Measurements from ENCODE around the gene DYNC2H1. TPM values are rescaled to one million over a fixed set of nuclear protein-coding genes. Genes with fewer than 3 reads are reported as not detected.

Gene DYNC2H1
- total and polyA plus RNA-seq, 2 donors (not counting 1 experiment from before 2014, with no cell fraction given) = 20.1 to 65.9 TPM

GRCh38 chr11:103157542-103157941 is 48.3 kb downstream of the DYNC2H1 start:
- no peaks in the 10 kb centered on the region for H3K9me3 ChIP-seq (ENCODE audit: control insufficient read depth, insufficient read depth, low read depth, low read length)
- no peak overlapping the region for H2AFZ ChIP-seq (ENCODE audit: low read length)
- H4K20me1 ChIP-seq (ENCODE audit: control insufficient read depth, extremely low read depth, insufficient read depth, low read length) = no peaks in the 10 kb centered on the region
- H3K27me3 ChIP-seq (ENCODE audit: control insufficient read depth, insufficient read depth, low read length) = no peaks in the 10 kb centered on the region
- H3K4me3 ChIP-seq (replicated peaks in 1 of 4; ENCODE audit: control extremely low read depth in 1 of 4, insufficient read depth in 1 of 4, low read depth in 3 of 4, low read length in 4 of 4) = no peak overlapping the region
- no peak overlapping the region for H3K4me2 ChIP-seq (ENCODE audit: extremely low read depth, insufficient read depth, low read length)
- H3K4me1 ChIP-seq (ENCODE audit: control insufficient read depth, extremely low read depth, insufficient read depth, low read length) = no peaks in the 10 kb centered on the region
- H3K9ac ChIP-seq (ENCODE audit: insufficient read depth, low read length) = no peak overlapping the region
- H3K36me3 ChIP-seq (ENCODE audit: control insufficient read depth, insufficient read depth, low read length) = no peaks in the 10 kb centered on the region
- H3K27ac ChIP-seq (ENCODE audit: insufficient read depth, low read length) = no peak overlapping the region
- H3K79me2 ChIP-seq (ENCODE audit: control insufficient read depth, insufficient read depth, low read length) = no peaks in the 10 kb centered on the region
- DNase-seq (ENCODE audit: low read depth in 2 of 2) = no peak
- no peak for TF ChIP-seq CTCF (conservative IDR thresholded peaks at IDR 0.05 in 1 of 2, IDR thresholded peaks at IDR 0.05 in 1 of 2; ENCODE audit: low read depth in 1 of 2, low read length in 2 of 2)
- no peak for TF ChIP-seq EZH2 (IDR thresholded peaks at IDR 0.05; ENCODE audit: low read length, missing control alignments)

GRCh38 chr11:103164093-103164796 is 55.0 kb downstream of the DYNC2H1 start:
- no peak overlapping the region for H3K4me2 ChIP-seq (ENCODE audit: extremely low read depth, insufficient read depth, low read length)
- H3K4me1 ChIP-seq (ENCODE audit: control insufficient read depth, extremely low read depth, insufficient read depth, low read length) = no peaks in the 10 kb centered on the region
- H3K27me3 ChIP-seq (ENCODE audit: control insufficient read depth, insufficient read depth, low read length) = no peaks in the 10 kb centered on the region
- H3K9ac ChIP-seq (ENCODE audit: insufficient read depth, low read length) = no peak overlapping the region
- no peaks in the 10 kb centered on the region for H3K9me3 ChIP-seq (ENCODE audit: control insufficient read depth, insufficient read depth, low read depth, low read length)
- TF ChIP-seq CTCF (conservative IDR thresholded peaks at IDR 0.05 in 1 of 2, IDR thresholded peaks at IDR 0.05 in 1 of 2; ENCODE audit: low read depth in 1 of 2, low read length in 2 of 2) (no peak), EZH2 (IDR thresholded peaks at IDR 0.05; ENCODE audit: low read length, missing control alignments) (no peak)
- no peaks in the 10 kb centered on the region for H3K36me3 ChIP-seq (ENCODE audit: control insufficient read depth, insufficient read depth, low read length)
- no peak overlapping the region for H2AFZ ChIP-seq (ENCODE audit: low read length)
- no peaks in the 10 kb centered on the region for H4K20me1 ChIP-seq (ENCODE audit: control insufficient read depth, extremely low read depth, insufficient read depth, low read length)
- no peak for DNase-seq (ENCODE audit: low read depth in 2 of 2)
- no peak overlapping the region for H3K27ac ChIP-seq (ENCODE audit: insufficient read depth, low read length)
- H3K79me2 ChIP-seq (ENCODE audit: control insufficient read depth, insufficient read depth, low read length) = no peaks in the 10 kb centered on the region
- H3K4me3 ChIP-seq (replicated peaks in 1 of 4; ENCODE audit: control extremely low read depth in 1 of 4, insufficient read depth in 1 of 4, low read depth in 3 of 4, low read length in 4 of 4) = no peak overlapping the region

GRCh38 chr11:103167166-103167565 is 57.9 kb downstream of the DYNC2H1 start:
- H3K36me3 ChIP-seq (ENCODE audit: control insufficient read depth, insufficient read depth, low read length) = no peaks in the 10 kb centered on the region
- TF ChIP-seq EZH2 (IDR thresholded peaks at IDR 0.05; ENCODE audit: low read length, missing control alignments) = no peak
- TF ChIP-seq CTCF (conservative IDR thresholded peaks at IDR 0.05 in 1 of 2, IDR thresholded peaks at IDR 0.05 in 1 of 2; ENCODE audit: low read depth in 1 of 2, low read length in 2 of 2) = no peak
- H3K4me1 ChIP-seq (ENCODE audit: control insufficient read depth, extremely low read depth, insufficient read depth, low read length) = no peaks in the 10 kb centered on the region
- H3K4me3 ChIP-seq (replicated peaks in 1 of 4; ENCODE audit: control extremely low read depth in 1 of 4, insufficient read depth in 1 of 4, low read depth in 3 of 4, low read length in 4 of 4) = no peak overlapping the region
- no peaks in the 10 kb centered on the region for H4K20me1 ChIP-seq (ENCODE audit: control insufficient read depth, extremely low read depth, insufficient read depth, low read length)
- no peak overlapping the region for H3K27ac ChIP-seq (ENCODE audit: insufficient read depth, low read length)
- DNase-seq (ENCODE audit: low read depth in 2 of 2) = no peak
- H3K9ac ChIP-seq (ENCODE audit: insufficient read depth, low read length) = no peak overlapping the region
- H3K79me2 ChIP-seq (ENCODE audit: control insufficient read depth, insufficient read depth, low read length) = no peaks in the 10 kb centered on the region
- H3K9me3 ChIP-seq (ENCODE audit: control insufficient read depth, insufficient read depth, low read depth, low read length) = no peaks in the 10 kb centered on the region
- H3K27me3 ChIP-seq (ENCODE audit: control insufficient read depth, insufficient read depth, low read length) = no peaks in the 10 kb centered on the region
- no peak overlapping the region for H2AFZ ChIP-seq (ENCODE audit: low read length)
- no peak overlapping the region for H3K4me2 ChIP-seq (ENCODE audit: extremely low read depth, insufficient read depth, low read length)

Measured in fibroblast of lung (primary cell).